HEK293T (cell line): Measurements from ENCODE around the gene FBXL17.

Experiments used
- ARNT ChIP-seq: fragments of 450-650 bp; IDR thresholded peaks from 2 replicates; pipeline ENCODE4 v1.6.1; 2017; ENCODE audit warnings: mild to moderate bottlenecking
- FOXK2 ChIP-seq: fragments of 450-650 bp; IDR thresholded peaks from 2 replicates; pipeline ENCODE4 v1.6.1; 2016; ENCODE audit warnings: mild to moderate bottlenecking
- FOXM1 ChIP-seq: fragments of 450-650 bp; IDR thresholded peaks from 2 replicates; pipeline ENCODE4 v1.6.1; 2017; ENCODE audit warnings: mild to moderate bottlenecking, borderline replicate concordance
- SUZ12 ChIP-seq: fragments of 450-650 bp; IDR thresholded peaks from 2 replicates; pipeline ENCODE4 v1.6.1; 2016; ENCODE audit warnings: mild to moderate bottlenecking

DNA sequence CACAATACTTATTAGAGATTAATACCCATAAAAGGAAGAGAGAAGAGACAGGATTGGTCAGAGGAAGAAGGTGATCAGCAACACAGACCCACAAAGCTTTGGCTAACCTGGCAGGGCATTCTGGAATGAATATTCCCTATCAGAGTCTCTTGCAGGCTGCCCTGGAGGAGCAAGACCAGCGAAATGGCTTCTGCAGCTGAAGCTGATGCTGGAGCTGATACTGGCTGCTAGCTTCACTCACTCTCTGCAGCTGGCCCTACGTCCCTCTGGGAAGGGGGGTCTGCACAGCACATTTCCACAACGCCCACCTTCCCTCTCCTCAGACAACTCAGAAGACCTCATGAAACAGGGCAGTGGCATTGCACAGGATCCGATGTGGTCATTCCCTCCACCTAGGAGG, 541.3 kb downstream of the FBXL17 start:
- TF ChIP-seq SUZ12 (no peak), FOXM1 (no peak), FOXK2 (no peak), ARNT (no peak)
